ENCODE results near the gene EMC1. TPM values are rescaled to one million over a fixed set of nuclear protein-coding genes. Genes with fewer than 3 reads are reported as not detected.
"Not testable (repeated sequence)": the region's sequence is repeated elsewhere in the genome, so short reads cannot be mapped to it uniquely, and the experiment has no call there.

EMC1 gene
- total RNA-seq, 2 donors from 2014 or later: 59.0 to 67.5 TPM

DNA sequence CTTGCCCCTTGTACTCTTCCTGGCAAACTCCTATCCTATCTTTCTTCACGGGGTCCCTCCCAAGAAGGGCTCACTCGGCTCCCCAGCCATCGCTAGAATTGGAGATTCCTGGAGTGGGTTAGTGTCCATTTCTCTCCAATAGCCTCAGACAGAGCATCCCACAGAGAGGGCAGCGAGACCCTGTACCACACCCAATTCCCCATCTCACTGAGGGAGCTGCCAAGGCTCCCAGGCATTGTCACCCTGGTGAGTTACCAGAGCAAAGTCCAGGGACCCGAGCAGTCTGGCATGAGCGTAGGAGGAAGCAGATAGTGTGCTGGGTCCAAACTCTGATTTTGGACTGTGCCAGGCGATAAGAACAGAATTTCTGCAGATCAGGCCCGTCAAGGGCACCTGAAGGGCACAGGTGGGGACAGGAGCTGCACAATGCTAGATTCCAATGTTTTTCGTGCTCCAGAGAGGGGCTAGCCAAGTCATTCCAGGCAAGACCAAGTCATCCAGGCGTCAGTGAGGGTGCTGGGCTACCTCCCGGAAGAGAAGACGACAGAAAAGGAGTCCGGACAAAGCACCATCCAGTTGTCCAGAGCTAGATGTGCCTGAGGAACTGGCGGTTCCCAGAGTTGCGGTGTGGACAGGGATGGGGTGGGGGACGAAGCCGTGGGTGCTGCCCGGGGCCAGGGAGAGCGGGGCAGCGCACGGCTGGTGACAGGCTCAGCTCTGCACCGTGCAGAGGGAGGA, 22.0 kb upstream of the EMC1 start:
- peaks cover 21% of the 10 kb centered on the region for H3K27me3 Mint-ChIP-seq (ENCODE audit: insufficient read depth)
- Histone ChIP-seq H3K27me3 (ENCODE audit: control insufficient read depth, insufficient read depth, low read length, poor library complexity, severe bottlenecking) (peaks cover 35% of the 10 kb centered on the region), H3K4me1 (ENCODE audit: control insufficient read depth, insufficient read depth, low read length) (no peaks in the 10 kb centered on the region), H3K9me3 (ENCODE audit: control insufficient read depth, low read length) (no peaks in the 10 kb centered on the region), H3K27ac (ENCODE audit: low read depth, low read length) (no peak overlapping the region), H3K4me3 (ENCODE audit: low read length) (no peak overlapping the region), H3K9ac (ENCODE audit: extremely low read depth, low read length, poor library complexity, severe bottlenecking) (no peak overlapping the region), H3K36me3 (ENCODE audit: control insufficient read depth, insufficient read depth, low read length) (no peaks in the 10 kb centered on the region)
- no peaks in the 10 kb centered on the region for H3K4me1 Mint-ChIP-seq
- WGBS, 2 experiments (ENCODE audit: insufficient coverage in 1 of 2, insufficient read length in 1 of 2): 90 to 100% methylated on average over 8 to 22 of the region's 22 CpGs
- no peak overlapping the region for H3K4me3 Mint-ChIP-seq
- H3K36me3 Mint-ChIP-seq (ENCODE audit: low read depth): no peaks in the 10 kb centered on the region
- peaks cover 2% of the 10 kb centered on the region for H3K9me3 Mint-ChIP-seq
- no peak overlapping the region for H3K27ac Mint-ChIP-seq
- TF ChIP-seq, protein P1, sequence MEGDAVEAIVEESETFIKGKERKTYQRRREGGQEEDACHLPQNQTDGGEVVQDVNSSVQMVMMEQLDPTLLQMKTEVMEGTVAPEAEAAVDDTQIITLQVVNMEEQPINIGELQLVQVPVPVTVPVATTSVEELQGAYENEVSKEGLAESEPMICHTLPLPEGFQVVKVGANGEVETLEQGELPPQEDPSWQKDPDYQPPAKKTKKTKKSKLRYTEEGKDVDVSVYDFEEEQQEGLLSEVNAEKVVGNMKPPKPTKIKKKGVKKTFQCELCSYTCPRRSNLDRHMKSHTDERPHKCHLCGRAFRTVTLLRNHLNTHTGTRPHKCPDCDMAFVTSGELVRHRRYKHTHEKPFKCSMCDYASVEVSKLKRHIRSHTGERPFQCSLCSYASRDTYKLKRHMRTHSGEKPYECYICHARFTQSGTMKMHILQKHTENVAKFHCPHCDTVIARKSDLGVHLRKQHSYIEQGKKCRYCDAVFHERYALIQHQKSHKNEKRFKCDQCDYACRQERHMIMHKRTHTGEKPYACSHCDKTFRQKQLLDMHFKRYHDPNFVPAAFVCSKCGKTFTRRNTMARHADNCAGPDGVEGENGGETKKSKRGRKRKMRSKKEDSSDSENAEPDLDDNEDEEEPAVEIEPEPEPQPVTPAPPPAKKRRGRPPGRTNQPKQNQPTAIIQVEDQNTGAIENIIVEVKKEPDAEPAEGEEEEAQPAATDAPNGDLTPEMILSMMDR (conservative IDR thresholded peaks at IDR 0.05): no peak
- DNase-seq: no peak

DNA sequence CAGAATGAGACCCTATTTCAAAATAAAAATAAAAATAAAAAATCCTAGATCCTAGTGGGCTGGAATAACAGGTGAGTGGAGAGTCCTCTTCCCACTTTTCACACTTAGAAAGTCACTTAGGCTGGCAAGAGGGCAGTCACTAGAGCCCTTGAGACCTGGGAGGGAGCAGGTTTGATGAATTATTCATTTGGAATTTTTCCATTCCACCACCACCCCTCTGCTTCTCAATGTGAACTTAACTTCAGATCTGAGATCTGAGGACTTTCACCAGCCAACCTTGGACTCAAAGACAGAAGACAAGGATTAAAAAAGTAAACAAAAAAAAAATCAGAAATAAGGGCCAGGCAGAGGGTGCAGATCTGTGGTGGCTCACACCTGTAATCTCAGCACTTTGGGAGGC, 20.7 kb upstream of the EMC1 start:
- no peak overlapping the region for H3K9ac ChIP-seq (ENCODE audit: extremely low read depth, low read length, poor library complexity, severe bottlenecking)
- TF ChIP-seq, protein P1 (conservative IDR thresholded peaks at IDR 0.05): no peak
- Mint-ChIP-seq H3K4me1 (no peaks in the 10 kb centered on the region), H3K27ac (no peak overlapping the region), H3K9me3 (peaks cover 2% of the 10 kb centered on the region), H3K27me3 (ENCODE audit: insufficient read depth) (peaks cover 21% of the 10 kb centered on the region), H3K4me3 (no peak overlapping the region), H3K36me3 (ENCODE audit: low read depth) (no peaks in the 10 kb centered on the region)
- no peak for DNase-seq
- H3K27me3 ChIP-seq (ENCODE audit: control insufficient read depth, insufficient read depth, low read length, poor library complexity, severe bottlenecking): peaks cover 35% of the 10 kb centered on the region
- no peaks in the 10 kb centered on the region for H3K9me3 ChIP-seq (ENCODE audit: control insufficient read depth, low read length)
- H3K4me3 ChIP-seq (ENCODE audit: low read length): no peak overlapping the region
- H3K27ac ChIP-seq (ENCODE audit: low read depth, low read length): no peak overlapping the region
- no peaks in the 10 kb centered on the region for H3K36me3 ChIP-seq (ENCODE audit: control insufficient read depth, insufficient read depth, low read length)
- no peaks in the 10 kb centered on the region for H3K4me1 ChIP-seq (ENCODE audit: control insufficient read depth, insufficient read depth, low read length)

DNA sequence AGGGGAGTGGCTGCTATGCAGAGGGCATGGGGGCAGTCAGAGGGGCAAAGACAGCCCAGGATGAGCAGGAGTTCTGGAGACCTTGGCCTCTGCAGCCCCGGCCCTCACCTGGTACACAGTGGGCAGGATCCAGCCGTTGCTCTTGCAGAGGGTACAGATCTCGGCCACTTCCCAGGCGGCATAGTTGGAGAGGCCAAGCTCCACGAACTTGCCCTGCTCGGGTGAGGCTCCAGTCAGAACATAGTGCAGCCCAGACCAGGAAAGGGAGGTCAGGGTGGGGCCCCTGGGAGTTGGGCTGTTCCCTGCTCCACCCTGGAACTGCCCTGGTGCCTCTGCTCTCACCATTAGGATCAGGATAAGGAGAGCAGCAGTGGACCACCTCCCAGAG, 19.0 kb upstream of the EMC1 start:
- H3K4me3 Mint-ChIP-seq; H3K36me3 Mint-ChIP-seq (ENCODE audit: low read depth); H3K36me3 ChIP-seq (ENCODE audit: control insufficient read depth, insufficient read depth, low read length); H3K4me1 Mint-ChIP-seq; H3K4me1 ChIP-seq (ENCODE audit: control insufficient read depth, insufficient read depth, low read length); DNase-seq; H3K27ac ChIP-seq (ENCODE audit: low read depth, low read length); H3K9ac ChIP-seq (ENCODE audit: extremely low read depth, low read length, poor library complexity, severe bottlenecking); H3K4me3 ChIP-seq (ENCODE audit: low read length); H3K9me3 Mint-ChIP-seq; H3K27ac Mint-ChIP-seq; H3K9me3 ChIP-seq (ENCODE audit: control insufficient read depth, low read length): not testable (repeated sequence)
- peaks cover 16% of the 10 kb centered on the region for H3K27me3 Mint-ChIP-seq (ENCODE audit: insufficient read depth)
- 92% methylated on average over 6 of the region's 6 CpGs; no CpG with 5 or more reads in 1 of the 2 experiments for WGBS, 2 experiments (ENCODE audit: insufficient coverage in 1 of 2, insufficient read length in 1 of 2)
- peaks cover 29% of the 10 kb centered on the region for H3K27me3 ChIP-seq (ENCODE audit: control insufficient read depth, insufficient read depth, low read length, poor library complexity, severe bottlenecking)

Data from endodermal cell (in vitro differentiated cells).